GM21390 (cell line): ENCODE measurements around the gene S100G.
"Not testable (repeated sequence)": the region's sequence is repeated elsewhere in the genome, so short reads cannot be mapped to it uniquely, and the experiment has no call there.

ENCODE experiments used
- ATAC-seq: cut with Tn5 transposase; IDR thresholded peaks from one replicate; pipeline ENCODE4 v1.9.1; 2021; ENCODE audit not compliant: unreplicated experiment

Gene S100G, protein sequence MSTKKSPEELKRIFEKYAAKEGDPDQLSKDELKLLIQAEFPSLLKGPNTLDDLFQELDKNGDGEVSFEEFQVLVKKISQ

DNA sequence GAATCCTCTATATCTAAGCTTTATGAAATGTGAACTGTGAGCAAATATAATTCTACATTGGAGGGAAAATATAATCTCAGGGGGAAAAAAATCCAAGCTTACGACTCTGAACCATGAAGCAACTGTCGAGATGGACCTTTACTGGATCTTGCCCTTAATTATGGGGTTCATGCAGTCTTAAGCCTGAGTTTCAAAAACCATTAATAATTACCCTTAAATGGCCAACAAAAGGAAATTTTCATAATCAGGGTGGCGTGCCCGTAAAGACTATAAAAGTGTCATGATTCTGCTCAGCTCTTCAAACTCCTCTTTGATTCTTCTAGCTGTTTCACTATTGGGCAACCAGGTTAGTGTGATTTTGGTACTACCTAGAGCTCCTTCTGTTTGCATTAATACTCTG, at the start of gene S100G:
S100G (plus strand) TSS at position 301 of the 400 bp plus-strand sequence. CDS start 849 bp downstream, outside the sequence.
- no peak for ATAC-seq

DNA sequence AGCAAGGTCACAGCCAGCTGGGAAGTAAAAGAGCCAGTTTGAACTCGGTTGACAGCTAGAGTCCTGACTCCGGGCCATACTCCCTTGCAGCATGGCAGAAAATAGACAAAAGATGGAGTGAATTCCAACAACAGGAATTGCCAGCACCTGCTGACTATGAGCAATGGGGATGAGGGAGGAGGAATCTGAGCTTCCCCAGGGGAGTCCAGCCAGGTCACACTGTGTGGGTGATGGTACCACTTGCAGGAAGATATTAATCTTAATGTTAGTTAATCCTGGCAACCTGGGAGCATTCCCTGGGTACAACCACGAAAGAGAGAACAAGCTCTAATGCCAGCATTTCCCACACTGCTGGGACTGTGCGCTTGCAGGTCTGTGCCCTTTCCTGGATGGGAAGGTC, 48.1 kb upstream of the S100G start:
- no peak for ATAC-seq

DNA sequence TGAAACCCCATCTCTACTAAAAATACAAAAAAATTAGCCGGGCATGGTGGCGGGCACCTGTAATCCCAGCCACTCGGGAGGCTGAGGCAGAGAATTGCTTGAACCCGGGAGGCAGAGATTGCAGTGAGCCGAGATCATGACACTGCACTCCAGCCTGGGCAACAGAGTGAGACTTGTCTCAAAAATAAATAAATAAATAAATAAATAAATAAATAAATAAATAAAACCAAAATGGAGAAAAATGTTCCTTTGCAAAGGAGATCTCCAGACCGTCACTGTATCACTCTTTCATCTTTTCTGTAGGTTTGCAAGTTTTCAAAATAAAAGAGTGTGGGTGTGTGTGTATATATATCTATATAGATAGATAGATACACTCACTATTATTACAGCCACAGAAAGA, 46.7 kb upstream of the S100G start:
- not testable (repeated sequence) for ATAC-seq

DNA sequence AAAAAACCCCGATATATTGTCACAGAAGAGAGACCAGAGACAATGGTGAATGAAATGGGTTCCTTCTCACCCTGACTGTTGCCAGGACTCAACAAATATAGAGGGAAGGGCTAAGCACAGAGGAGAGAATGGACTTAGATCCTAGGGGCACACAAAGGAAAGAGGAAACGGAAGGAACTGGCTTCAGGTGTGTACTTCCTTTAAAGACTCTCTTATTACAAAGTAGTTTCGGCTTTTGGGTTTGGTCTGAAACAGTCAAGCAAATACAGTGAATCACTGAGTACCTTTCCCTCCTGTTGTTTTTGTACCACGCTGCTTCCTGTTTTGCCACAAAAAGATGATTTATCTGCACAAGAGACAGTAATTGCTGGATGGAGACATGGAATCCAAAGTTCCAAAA, 46.1 kb upstream of the S100G start:
- ATAC-seq, result no peak

DNA sequence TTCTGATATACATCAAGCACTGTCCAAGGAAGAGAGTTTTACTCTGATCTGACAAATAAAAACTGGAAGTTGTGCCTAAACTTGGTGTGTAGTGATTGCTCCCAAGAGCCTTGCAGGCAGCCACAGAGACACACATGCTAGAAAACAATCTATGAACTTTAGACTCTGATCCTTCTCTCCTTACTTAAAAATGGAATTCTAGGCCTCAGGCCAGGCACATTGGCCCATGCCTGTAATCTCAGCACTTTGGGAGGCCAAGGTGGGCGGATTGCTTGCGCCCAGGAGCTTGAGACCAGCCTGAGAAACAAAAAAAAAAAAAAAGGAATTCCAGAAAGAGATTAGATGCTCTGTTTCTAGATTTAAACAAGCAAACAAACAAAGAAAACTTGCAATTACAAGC, 45.6 kb upstream of the S100G start:
- no peak for ATAC-seq

DNA sequence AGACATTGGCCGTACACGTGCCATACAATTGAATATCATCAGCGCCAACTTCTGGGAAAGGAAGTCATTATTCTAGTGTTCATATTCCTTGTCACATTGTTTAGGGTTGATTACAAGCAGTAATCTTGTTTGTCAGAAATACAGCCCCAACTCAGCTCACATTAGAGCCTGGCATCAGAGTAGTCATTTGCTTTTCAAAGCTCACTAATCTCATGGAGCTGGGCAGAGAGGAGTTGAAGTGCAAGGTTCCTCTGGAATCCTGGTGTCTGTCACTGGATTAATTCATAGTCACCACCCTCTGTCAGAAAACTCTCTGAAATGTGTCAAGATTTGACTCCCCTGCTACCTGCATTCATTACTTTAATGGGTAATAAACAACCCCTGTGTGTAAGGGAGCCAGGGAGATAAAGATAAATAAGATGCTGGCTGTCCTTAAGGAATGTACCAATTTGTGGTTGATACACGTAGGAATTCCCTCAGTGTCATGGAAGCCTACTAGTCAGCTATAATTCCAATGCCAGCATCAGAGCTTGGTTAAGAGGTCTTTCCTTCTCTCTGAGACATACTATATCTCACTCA, 43.7 kb upstream of the S100G start:
- no peak for ATAC-seq

DNA sequence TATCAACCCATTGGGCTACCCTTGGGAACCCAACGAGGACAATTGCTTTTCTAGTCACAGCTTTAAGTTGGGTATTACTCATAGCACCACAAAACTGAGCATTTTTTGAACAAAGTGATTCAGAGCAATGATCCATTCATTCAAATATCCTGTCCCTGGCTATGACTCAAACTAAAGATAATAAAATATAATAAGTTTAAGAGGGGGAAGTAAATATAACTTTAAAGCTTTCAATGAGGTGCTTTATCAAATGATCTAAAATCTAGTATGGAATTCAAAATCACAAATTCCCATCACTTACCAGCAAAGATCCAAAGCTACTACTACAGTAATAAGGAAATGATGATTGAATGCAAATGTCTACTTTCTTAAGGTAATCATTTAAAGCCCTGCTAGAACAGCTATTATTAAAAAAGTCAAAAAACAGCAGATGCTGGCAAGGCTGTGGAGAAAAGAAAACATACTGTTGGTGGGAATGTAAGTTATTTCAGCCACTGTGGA, 39.8 kb upstream of the S100G start:
- ATAC-seq, result no peak

DNA sequence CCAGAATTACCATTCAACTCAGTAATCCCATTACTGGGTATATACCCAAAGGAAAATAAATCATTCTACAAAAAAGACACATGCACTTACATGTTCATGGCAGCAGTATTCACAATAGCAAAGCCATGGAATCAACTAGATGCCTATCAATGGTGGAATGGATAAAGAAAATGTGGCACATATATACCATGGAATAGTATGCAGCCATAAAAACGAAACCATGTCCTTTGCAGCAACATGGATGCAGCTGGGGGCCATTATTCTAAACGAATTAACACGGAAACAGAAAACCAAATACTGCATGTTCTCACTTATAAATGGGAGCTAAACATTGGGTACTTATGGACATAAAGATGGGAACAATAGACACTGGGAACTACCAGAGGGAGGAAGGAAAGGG, 39.3 kb upstream of the S100G start:
- ATAC-seq, result not testable (repeated sequence)

DNA sequence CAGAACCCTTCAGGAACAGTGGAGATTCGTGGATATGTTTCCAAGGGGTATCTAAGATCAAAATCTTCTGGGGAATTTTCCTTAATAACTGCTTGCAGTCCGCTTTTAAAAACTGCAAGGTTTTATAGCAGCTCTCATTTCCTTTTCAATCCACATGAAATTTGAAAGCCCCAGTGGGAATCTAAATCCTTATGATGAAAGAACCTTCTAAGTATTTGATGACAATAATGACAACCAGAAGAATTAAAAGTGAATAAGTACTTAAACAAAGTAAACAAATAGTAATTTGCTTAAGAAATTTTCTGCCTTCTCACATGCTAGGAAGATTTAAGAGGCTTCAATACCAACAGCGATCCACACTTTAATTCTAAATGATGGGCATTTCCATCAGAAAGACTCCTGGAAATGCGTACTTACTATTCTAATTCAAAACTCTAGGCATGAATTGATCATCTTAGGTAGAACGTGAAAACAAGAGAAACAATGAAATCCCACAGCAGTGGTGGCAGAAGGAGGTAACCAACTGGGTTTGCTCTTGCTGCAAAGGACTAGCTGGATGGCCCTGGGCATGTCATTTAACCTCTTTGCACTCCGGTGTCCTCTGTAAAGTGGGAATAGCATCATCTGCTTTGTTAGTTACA, 37.6 kb upstream of the S100G start:
- ATAC-seq, result no peak

DNA sequence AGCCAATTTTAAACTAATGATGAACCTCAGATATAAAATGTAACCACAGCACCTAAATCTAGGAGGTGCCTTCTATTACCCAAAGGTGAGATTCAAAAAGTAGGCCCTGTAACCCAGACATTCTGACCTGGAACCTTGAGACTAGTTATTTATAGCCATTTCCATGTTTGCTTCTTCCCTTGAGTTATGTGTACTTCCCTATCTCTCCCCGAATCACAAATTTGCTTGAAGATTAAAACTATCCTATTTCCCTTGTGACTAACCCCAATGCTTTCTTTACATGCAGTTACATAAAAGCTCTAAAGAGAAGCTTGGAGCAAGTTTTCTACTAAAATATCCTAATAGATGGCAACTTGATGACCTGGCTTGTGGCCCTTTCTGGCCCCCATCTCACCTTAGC, 32.6 kb upstream of the S100G start:
- no peak for ATAC-seq

DNA sequence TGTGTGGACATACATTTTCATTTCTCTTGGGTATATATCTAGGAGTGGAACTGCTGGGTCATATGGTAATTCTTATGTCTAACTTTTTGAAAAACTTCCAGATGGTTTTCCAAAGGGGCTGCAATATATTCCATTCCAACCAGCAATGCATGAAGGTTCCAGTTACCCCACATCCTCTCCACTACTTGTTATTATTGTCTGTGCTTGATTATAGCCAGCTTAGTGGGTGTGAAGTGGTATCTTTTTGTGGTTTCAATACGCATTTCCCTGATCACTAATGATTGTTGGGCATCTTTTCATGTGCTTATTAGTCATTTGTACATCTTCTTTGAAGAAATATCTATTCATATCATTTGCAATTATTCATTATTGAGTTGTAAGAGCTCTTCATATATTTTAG, 31.5 kb upstream of the S100G start:
- ATAC-seq, result no peak

DNA sequence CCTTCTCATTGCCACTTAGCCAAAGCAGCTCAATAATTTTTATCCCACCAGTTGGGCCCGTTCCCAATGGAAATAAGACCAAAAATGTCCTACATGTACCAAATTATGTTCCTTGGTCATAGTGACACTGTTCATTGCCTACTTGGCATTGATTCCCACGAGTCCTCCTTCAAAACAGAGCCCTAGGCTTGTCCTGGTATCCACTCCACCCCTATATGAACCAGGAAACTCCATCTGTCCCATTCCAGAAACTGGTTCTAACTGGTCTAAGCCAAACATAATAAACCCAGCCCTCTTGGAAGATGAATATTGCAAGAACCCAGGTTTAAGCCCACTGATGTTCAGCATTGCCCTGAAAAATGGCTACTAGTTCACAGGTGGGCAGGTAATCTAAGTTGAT, 30.9 kb upstream of the S100G start:
- ATAC-seq, result no peak

DNA sequence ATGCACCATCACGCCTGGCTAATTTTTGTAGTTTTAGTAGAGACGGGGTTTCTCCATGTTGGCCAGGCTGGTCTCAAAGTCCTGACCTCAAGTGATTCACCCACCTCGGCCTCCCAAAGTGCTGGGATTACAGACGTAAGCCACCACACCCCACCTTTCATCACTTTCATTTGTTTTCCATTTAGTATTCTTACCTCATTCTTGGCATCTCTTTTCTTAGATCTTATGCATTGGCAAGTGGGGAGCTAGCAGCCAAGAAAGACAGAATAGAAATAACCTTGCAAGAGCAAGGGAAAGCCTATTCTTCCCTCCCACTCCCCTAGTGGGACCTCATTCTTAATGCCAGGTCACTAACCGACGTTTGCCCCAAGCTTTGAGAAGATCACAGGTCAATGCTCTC, 21.4 kb upstream of the S100G start:
- ATAC-seq, result not testable (repeated sequence)

DNA sequence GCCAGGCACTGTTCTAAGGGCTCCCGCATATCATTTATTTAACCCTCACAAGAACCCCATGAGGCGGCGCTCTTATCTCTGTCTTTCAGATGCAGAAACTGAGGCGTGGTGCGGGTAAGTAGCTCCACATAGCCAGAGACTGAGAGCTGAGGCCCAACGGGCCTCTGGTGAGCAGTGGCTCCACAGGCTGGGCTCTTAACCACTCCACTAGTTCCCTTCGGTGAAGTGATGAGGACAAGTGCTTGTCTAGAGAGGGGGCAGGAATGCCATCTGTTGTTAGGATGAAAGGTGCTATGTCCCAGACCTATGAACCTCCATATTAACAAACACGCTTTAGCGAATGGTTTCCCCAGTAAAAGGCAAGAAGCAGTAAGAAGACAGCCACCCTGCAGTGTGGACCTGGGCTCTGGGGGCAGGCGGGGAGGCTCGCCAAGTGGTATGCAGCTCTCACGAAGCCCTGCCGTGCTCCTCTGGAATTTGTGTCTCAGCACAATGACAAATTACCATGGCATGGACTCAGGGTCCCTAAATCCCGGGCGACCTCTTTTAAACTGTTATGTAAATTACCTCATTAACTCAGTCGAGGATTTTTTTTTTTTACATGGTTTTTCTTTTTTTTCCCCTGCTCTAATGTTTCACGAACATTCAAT, 20.9 kb upstream of the S100G start:
- no peak for ATAC-seq

DNA sequence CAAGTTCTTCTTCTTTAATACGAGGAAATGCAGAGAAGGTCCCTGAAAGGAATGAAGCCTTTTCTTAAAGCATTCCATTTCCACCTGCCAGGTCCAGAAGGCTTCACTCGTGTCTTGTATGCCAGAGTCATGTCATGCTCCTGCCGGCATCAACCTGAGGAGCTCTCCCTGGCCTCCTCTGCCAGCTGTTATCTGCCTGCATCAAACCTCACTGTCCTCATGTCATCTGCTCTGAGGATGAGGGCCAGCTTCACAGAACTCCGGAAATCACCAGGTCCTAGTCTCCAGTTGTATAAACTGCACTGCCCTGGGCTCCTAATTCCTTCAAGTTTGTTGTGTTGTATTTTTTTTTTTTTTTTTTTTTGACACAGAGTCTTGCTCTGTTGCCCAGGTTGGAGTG, 20.0 kb upstream of the S100G start:
- ATAC-seq, result no peak

DNA sequence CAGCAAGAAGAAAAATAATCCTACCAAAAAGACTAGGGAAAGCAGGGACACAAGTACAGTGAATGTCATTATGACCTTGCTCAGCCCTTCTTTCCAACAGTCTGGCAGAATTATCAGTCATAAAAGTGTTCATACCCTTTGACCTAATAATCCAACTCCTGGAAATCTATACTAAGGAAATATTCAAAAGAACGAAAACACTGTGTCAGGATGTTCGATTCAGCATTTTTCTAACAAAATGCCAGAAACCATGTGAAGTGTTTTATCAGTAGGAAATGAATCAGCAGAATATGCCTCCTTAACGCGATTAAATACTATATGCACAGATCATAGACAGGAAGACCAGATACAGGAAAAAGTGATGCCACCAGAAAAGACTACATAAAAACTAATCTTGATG, 16.2 kb upstream of the S100G start:
- ATAC-seq, result no peak

DNA sequence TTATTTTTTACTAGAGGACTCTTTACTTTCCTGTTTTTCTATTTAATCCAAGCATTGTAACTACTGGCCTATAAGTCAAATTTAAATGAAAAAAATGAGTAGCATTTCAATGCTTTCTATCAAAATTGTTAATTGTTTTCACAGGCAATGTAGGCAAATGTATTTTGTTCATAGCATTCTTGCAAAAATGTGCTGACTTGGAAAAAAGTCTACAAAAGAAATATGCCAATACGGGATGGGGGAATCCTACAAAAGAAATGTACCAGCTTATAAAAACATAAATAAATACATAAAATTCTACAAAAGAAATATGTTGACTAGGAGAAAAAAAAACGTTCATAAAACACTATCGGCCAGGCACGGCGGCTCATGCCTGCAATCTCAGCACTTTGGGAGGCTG, 14.9 kb upstream of the S100G start:
- ATAC-seq, result no peak

DNA sequence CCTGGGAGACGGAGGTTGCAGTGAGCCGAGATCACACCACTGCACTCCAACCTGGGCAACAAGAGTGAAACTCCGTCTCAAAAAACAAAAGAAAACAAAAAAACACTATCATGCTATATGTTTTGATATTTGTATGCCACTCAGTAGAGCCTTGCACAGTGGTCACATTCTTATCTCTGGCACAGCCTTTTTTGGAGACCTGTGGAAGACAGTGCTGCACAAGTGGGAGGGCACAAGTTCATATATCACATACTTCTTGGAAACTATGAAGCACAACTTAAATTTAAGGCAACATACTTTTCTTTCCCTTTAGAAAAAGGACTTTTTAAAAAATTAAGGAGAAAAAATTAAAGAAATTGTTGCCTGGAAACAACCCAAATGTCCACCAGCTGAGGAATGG, 14.4 kb upstream of the S100G start:
- no peak for ATAC-seq

DNA sequence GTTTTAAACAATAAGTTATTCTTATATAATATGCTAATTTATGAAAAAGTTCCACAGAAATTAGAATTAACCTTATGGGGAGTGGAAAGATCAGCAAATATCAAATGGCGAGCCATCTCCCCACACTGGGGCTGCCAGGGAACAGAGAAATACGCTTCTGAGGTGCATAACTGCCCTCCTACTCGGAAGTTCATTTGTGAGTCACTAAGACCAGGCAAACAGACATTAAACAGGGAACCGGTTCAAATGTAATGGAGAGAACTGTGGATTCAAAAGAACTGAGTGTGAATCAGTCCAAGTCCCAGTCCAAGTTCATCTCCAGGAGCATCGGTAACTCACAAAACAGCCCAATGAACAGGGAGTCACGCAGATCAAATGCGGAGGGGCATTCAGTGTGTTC, 11.4 kb upstream of the S100G start:
- no peak for ATAC-seq

DNA sequence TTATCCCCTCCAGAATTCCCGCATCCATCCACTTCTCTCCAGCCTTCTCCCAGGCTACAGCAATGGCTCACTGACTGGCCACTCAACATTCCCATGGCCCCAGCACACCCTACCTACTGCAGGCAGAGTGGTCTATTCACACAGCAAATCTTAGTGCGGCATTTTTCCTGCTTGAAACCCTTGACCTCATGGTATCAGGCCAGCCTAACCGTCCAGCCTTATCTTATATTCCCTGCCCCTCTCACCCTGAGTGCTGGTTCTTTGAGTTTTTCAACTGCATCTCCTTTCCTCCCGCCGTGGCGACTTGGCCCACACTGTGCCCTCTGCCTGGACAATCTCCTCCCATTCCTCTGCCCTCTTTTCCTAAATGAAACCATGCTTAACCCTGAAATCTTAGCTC, 10.0 kb upstream of the S100G start:
- no peak for ATAC-seq

DNA sequence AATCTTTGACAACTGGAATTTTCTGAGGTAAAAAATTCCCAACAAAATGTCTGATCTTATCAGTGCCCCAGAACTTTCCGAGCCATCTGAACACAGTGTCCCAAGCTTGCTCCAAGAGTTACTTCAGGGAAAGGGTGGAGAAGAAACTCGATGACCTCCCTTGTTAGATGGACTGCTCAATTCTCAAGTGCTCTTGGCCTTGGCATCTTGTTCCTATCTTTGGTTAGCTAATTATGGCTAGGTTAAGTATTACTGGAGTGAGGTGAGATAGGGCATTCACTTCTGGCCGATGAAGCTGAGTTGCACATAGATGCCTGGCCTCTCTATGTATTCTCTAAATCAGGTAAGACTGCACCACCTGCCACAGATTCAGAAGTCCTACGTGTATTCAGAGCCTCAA, 9.1 kb upstream of the S100G start:
- no peak for ATAC-seq

DNA sequence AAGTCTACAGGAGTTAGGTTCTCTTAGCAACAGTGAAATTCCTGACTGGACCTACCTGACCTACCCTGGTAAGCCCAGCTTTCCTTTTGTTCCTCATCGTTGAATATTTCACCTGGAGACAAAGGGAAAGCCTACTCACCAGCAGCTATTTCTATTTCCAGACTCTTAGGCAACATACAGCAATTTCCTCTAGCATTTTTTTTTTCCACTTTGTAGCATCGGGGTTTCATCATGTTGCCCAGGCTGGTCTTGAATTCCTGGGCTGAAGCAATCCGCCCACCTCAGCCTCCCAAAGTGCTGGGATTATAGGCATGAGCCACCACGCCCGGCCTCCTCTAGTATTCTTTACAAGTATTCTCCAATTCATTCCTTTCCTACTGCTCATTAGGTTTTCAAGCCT, 6.8 kb upstream of the S100G start:
- no peak for ATAC-seq
